HepG2 (cell line): ENCODE measurements around the gene CCDC126. TPM values are rescaled to one million over a fixed set of nuclear protein-coding genes. Genes with fewer than 3 reads are reported as not detected.

Source experiments
- ATAC-seq: fragments of 200-7000 bp; cut with Tn5 transposase; 3 replicates; pipeline ENCODE4 v1.9.1; 2020; ENCODE audit warnings: mild to moderate bottlenecking, moderate library complexity
- BruUV-seq: library from RNA; stranded (reverse); fragments of 400-500 nt; replicated peaks from 2 replicates; lab custom pipeline; 2021; lab: Mats Ljungman, UMichigan
- CTCF ChIA-PET: fragments of 300-600 bp; formaldehyde crosslinking; extraction: SDS; loops from one replicate; lab custom pipeline; 2021; ENCODE audit warnings: low total read pairs, inconsistent platforms, low intra/inter-chr PET ratio; lab: Yijun Ruan, JAX
- POLR2A ChIA-PET: fragments of 350-600 bp; sonication (Branson Sonifier 250); formaldehyde crosslinking; loops from one replicate; lab custom pipeline; 2020; ENCODE audit warnings: antibody characterized with exemption, inconsistent platforms; lab: Yijun Ruan, JAX
- DNase-seq: peaks from one replicate; pipeline ENCODE4 v3.0.0-alpha.2; 2015; ENCODE audit warnings: low spot score
- FAIRE-seq: peaks from 3 replicates; lab custom pipeline; 2011; peaks lifted over from hg19 to GRCh38; lab: Jason Lieb, UNC
- H2AFZ ChIP-seq: one replicate; pipeline ENCODE4 v1.6.1; 2011; ENCODE audit warnings: low read length, inconsistent platforms
- H3K27ac ChIP-seq: fragments of 300-600 bp; 3 replicates; pipeline ENCODE4 v1.8.0; 2011; ENCODE audit warnings: mixed run types, mild to moderate bottlenecking, mixed read lengths, low read length, inconsistent platforms; ENCODE audit not compliant: insufficient read depth; ENCODE audit errors: extremely low read length
- H3K27me3 ChIP-seq, 2 experiments: fragments of 200-600 bp in 1 of 2; 2 replicates in 1 of 2; 3 replicates in 1 of 2; pipeline versions ENCODE4 v1.6.0 to v1.8.0; 2011; ENCODE audit warnings: low read length in 2 of 2, mild to moderate bottlenecking in 2 of 2, moderate library complexity in 2 of 2, inconsistent platforms in 1 of 2; ENCODE audit not compliant: insufficient read depth in 2 of 2, control insufficient read depth in 1 of 2
- H3K36me3 ChIP-seq, 2 experiments: fragments of 200-600 bp in 1 of 2; replicated peaks in 1 of 2; 2 replicates in 1 of 2; 3 replicates in 1 of 2; pipeline versions ENCODE4 v1.5.1 to v1.8.0; 2011; ENCODE audit warnings: low read length in 2 of 2, inconsistent platforms in 1 of 2; ENCODE audit not compliant: insufficient read depth in 2 of 2, control insufficient read depth in 1 of 2
- H3K4me1 ChIP-seq: 2 replicates; pipeline ENCODE4 v1.5.1; 2012; ENCODE audit warnings: low read length, inconsistent platforms; ENCODE audit not compliant: insufficient read depth
- H3K4me2 ChIP-seq: 2 replicates; pipeline ENCODE4 v1.6.0; 2011; ENCODE audit warnings: low read depth, low read length, inconsistent platforms
- H3K4me3 ChIP-seq, 3 experiments: fragments of 200-600 bp in 1 of 3; sonication (generic), shearing (Covaris generic) in 1 of 3; replicated peaks in 1 of 3; 2 replicates each; pipeline ENCODE4 v1.5.1; 2011 to 2016; ENCODE audit warnings: low read length in 3 of 3, inconsistent platforms in 2 of 3, low read depth in 2 of 3, mild to moderate bottlenecking in 2 of 3, control low read depth in 1 of 3, mixed read lengths in 1 of 3; ENCODE audit not compliant: insufficient read depth in 1 of 3
- H3K79me2 ChIP-seq: one replicate; pipeline ENCODE4 v1.6.1; 2011; ENCODE audit warnings: low read length, inconsistent platforms; ENCODE audit not compliant: insufficient read depth
- H3K9ac ChIP-seq: 2 replicates; pipeline ENCODE4 v1.6.0; 2011; ENCODE audit warnings: mild to moderate bottlenecking, low read depth, low read length, inconsistent platforms; ENCODE audit not compliant: insufficient read depth
- H3K9me3 ChIP-seq: 2 replicates; pipeline ENCODE4 v1.5.1; 2012; ENCODE audit warnings: mild to moderate bottlenecking, low read length
- H4K20me1 ChIP-seq: 2 replicates; pipeline ENCODE4 v1.6.0; 2011; ENCODE audit warnings: inconsistent platforms, mild to moderate bottlenecking, low read length, moderate library complexity; ENCODE audit not compliant: insufficient read depth
- ATF7 ChIP-seq, 2 experiments: fragments of 450-650 bp in 1 of 2; sonication (generic) in 1 of 2; formaldehyde crosslinking in 1 of 2; IDR thresholded peaks; 2 replicates each; pipeline versions ENCODE4 v1.4.0 to v1.6.1; 2016 to 2020; ENCODE audit warnings: antibody characterized with exemption in 1 of 2, mild to moderate bottlenecking in 1 of 2, missing genetic modification reagents in 1 of 2
- RAD51 ChIP-seq: fragments of 450-650 bp; IDR thresholded peaks from 2 replicates; pipeline ENCODE4 v1.6.1; 2016; ENCODE audit warnings: borderline replicate concordance
- RARA ChIP-seq: IDR thresholded peaks from 2 replicates; pipeline ENCODE4 v1.6.1; 2016; ENCODE audit warnings: missing genetic modification reagents, missing compliant biosample characterization
- ZBTB42 ChIP-seq: sonication (generic); formaldehyde crosslinking; IDR thresholded peaks from 2 replicates; pipeline ENCODE4 v1.5.0; 2020; ENCODE audit warnings: mild to moderate bottlenecking, missing genetic modification reagents
- ZNF7 ChIP-seq: IDR thresholded peaks from 2 replicates; pipeline ENCODE4 v1.6.1; 2016; ENCODE audit warnings: missing biosample characterization, missing genetic modification reagents
- WGBS: methylation state at CpG from one replicate; pipeline ENCODE4 v1.1.6; 2017; ENCODE audit warnings: low lambda C conversion rate; 5-methylcytosine and 5-hydroxymethylcytosine counted together
- in situ Hi-C: cut with HindIII; loops from 2 replicates; pipeline ENCODE4 v1.10.0; 2017; ENCODE audit warnings: low pct_unique_long_range_greater_than_20kb; ENCODE audit not compliant: extremely low pct_ligation_motif_present
- intact Hi-C: fragments of 100-400 bp; cut with micrococcal nuclease; formaldehyde crosslinking; loops from one replicate; pipeline ENCODE4 v1.10.0; 2022; ENCODE audit not compliant: unreplicated experiment
- polyA plus RNA-seq, 8 experiments: library from polyadenylated mRNA; depleted of rRNA in 3 of 8; stranded (reverse) in 7 of 8; unstranded in 1 of 8; fragments of >200 nt; fragmentation: Illumina TruSeq in 4 of 8; extraction: Trizol in 4 of 8; gene quantifications; 2 replicates each; pipeline versions ENCODE4 v1.2.1 to v1.2.3, GENCODE V29; 2011 to 2016; ENCODE audit warnings: low read depth in 4 of 8, missing spikeins in 1 of 8, mixed read lengths in 1 of 8; ENCODE audit not compliant: insufficient read depth in 1 of 8
- total RNA-seq, 5 experiments: library from RNA; depleted of rRNA; stranded (reverse); fragments of >200 nt; fragmentation: Illumina TruSeq; extraction: Trizol; gene quantifications; 2 replicates each; pipeline ENCODE4 v1.2.3, GENCODE V29; 2016; ENCODE audit warnings: low read depth in 1 of 5
- TF ChIP-seq, protein P1 (sequence below): sonication (generic); formaldehyde crosslinking; IDR thresholded peaks from 2 replicates; pipeline ENCODE4 v1.4.0; 2020; ENCODE audit warnings: missing genetic modification reagents
- TF ChIP-seq, protein P2 (sequence below): sonication (generic); formaldehyde crosslinking; IDR thresholded peaks from 2 replicates; pipeline ENCODE4; 2020; ENCODE audit warnings: missing genetic modification reagents, mild to moderate bottlenecking, borderline replicate concordance

Gene CCDC126
- total and polyA plus RNA-seq, 2 of the 13 experiments (the other 11 are each of a cell fraction or from before 2014, with no cell fraction given), result 3.5 to 9.3 TPM

DNA sequence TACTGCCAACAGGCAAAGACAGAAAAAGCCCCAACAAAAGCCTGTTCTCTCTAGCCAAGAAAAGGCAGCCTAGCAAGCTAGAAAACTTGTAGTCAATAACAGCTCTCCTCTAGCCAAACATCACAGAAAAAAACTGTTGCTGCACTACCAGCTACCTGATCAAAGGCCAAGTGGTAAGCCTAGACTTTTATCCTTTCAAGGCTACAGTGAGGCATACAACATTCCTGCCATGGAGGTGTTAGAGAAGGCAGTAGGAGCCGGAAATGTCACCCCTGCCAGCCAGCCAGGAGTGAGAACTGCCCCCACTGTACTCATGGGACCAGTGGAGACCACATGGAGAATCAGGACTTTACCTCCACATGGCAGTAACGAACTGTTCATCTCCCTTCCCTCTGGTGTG, 31.2 kb downstream of the CCDC126 start (continued):
- TF ChIP-seq ATF7 (IDR thresholded peaks at IDR 0.05) (no peak), ATF7 (CRISPR knock-in tag; IDR thresholded peaks at IDR 0.05) (no peak), ZBTB42 (CRISPR knock-in tag) (no peak), RARA (no peak)
- TF ChIP-seq, protein P1, sequence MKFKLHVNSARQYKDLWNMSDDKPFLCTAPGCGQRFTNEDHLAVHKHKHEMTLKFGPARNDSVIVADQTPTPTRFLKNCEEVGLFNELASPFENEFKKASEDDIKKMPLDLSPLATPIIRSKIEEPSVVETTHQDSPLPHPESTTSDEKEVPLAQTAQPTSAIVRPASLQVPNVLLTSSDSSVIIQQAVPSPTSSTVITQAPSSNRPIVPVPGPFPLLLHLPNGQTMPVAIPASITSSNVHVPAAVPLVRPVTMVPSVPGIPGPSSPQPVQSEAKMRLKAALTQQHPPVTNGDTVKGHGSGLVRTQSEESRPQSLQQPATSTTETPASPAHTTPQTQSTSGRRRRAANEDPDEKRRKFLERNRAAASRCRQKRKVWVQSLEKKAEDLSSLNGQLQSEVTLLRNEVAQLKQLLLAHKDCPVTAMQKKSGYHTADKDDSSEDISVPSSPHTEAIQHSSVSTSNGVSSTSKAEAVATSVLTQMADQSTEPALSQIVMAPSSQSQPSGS (CRISPR knock-in tag), result no peak
- TF ChIP-seq, protein P2, sequence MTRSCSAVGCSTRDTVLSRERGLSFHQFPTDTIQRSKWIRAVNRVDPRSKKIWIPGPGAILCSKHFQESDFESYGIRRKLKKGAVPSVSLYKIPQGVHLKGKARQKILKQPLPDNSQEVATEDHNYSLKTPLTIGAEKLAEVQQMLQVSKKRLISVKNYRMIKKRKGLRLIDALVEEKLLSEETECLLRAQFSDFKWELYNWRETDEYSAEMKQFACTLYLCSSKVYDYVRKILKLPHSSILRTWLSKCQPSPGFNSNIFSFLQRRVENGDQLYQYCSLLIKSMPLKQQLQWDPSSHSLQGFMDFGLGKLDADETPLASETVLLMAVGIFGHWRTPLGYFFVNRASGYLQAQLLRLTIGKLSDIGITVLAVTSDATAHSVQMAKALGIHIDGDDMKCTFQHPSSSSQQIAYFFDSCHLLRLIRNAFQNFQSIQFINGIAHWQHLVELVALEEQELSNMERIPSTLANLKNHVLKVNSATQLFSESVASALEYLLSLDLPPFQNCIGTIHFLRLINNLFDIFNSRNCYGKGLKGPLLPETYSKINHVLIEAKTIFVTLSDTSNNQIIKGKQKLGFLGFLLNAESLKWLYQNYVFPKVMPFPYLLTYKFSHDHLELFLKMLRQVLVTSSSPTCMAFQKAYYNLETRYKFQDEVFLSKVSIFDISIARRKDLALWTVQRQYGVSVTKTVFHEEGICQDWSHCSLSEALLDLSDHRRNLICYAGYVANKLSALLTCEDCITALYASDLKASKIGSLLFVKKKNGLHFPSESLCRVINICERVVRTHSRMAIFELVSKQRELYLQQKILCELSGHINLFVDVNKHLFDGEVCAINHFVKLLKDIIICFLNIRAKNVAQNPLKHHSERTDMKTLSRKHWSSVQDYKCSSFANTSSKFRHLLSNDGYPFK, result peak; percentile 88
- TF ChIP-seq, all 625 proteins: peak for 60

DNA sequence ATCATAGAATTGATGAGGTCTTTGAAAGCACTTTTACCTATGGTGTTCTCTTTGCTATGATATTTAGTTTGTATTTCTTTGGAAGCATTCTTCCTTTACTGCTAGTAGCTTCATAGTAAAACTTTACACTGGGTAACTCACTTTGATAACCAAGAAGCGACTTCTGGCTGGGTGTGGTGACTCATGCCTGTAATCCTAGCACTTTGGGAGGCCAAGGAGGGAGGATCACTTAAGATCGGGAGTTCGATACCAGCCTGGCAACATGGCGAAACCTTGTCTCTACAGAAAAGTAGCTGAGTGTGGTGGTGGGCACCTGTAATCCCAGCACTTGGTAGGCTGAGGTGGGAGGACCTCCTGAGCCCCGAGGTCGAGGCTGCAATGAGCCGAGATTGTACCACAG, 36.2 kb downstream of the CCDC126 start:
- in situ Hi-C loops, result no loop called here
- no peak for ATAC-seq
- POLR2A ChIA-PET, result no interaction called here

More for the DNA sequence above, 36.2 kb downstream of the CCDC126 start:
- H3K9ac ChIP-seq, result no peak overlapping the region
- H3K27ac ChIP-seq, result no peak overlapping the region
- H3K27me3 ChIP-seq, result no peaks in the 10 kb centered on the region
- no peak overlapping the region for H3K4me3 ChIP-seq
- no TSS peak for BruUV-seq
- intact Hi-C loops, result no loop called here
- no peak for FAIRE-seq
- CTCF ChIA-PET, result no interaction called here
- no peaks in the 10 kb centered on the region for H3K36me3 ChIP-seq
- no peaks in the 10 kb centered on the region for H4K20me1 ChIP-seq
- peaks cover 17% of the 10 kb centered on the region for H3K4me1 ChIP-seq
- whole genome bisulfite sequencing, result 93% methylated on average over 7 of the region's 7 CpGs
- no peaks in the 10 kb centered on the region for H3K9me3 ChIP-seq
- H3K4me2 ChIP-seq, result no peak overlapping the region
- H2AFZ ChIP-seq, result no peak overlapping the region
- DNase-seq, result no peak
- no peaks in the 10 kb centered on the region for H3K79me2 ChIP-seq
- TF ChIP-seq RAD51 (no peak), ZNF7 (CRISPR knock-in tag) (no peak)
